ENCODE results near the gene DLGAP5.

GRCh38 chr14:55142466-55142865 is 48.9 kb downstream of the DLGAP5 start:
- TF ChIP-seq, protein P1, sequence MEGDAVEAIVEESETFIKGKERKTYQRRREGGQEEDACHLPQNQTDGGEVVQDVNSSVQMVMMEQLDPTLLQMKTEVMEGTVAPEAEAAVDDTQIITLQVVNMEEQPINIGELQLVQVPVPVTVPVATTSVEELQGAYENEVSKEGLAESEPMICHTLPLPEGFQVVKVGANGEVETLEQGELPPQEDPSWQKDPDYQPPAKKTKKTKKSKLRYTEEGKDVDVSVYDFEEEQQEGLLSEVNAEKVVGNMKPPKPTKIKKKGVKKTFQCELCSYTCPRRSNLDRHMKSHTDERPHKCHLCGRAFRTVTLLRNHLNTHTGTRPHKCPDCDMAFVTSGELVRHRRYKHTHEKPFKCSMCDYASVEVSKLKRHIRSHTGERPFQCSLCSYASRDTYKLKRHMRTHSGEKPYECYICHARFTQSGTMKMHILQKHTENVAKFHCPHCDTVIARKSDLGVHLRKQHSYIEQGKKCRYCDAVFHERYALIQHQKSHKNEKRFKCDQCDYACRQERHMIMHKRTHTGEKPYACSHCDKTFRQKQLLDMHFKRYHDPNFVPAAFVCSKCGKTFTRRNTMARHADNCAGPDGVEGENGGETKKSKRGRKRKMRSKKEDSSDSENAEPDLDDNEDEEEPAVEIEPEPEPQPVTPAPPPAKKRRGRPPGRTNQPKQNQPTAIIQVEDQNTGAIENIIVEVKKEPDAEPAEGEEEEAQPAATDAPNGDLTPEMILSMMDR (IDR thresholded peaks at IDR 0.05 in 2 of 3, conservative IDR thresholded peaks at IDR 0.05 in 1 of 3; ENCODE audit: borderline replicate concordance in 1 of 3, insufficient read depth in 1 of 3, low read depth in 2 of 3, low read length in 2 of 3) = no peak
- TF ChIP-seq, protein P2, sequence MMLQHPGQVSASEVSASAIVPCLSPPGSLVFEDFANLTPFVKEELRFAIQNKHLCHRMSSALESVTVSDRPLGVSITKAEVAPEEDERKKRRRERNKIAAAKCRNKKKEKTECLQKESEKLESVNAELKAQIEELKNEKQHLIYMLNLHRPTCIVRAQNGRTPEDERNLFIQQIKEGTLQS (IDR thresholded peaks at IDR 0.05) = no peak
- no peak for TF ChIP-seq EGR1 (IDR thresholded peaks at IDR 0.05; ENCODE audit: low read depth)
- TF ChIP-seq POLR2A (IDR thresholded peaks at IDR 0.05; ENCODE audit: borderline replicate concordance, extremely low read depth, insufficient read depth, insufficient read length) = no peak
- no peak for TF ChIP-seq POLR2AphosphoS5 (IDR thresholded peaks at IDR 0.05; ENCODE audit: low read depth, low read length)
- no peak for TF ChIP-seq CEBPB (IDR thresholded peaks at IDR 0.05; ENCODE audit: low read depth)
- no peak for TF ChIP-seq MAX (IDR thresholded peaks at IDR 0.05)
- no peak for TF ChIP-seq EZH2 (IDR thresholded peaks at IDR 0.05)
- no peak for TF ChIP-seq RAD21 (IDR thresholded peaks at IDR 0.05; ENCODE audit: low read depth)
